ENCODE results near the gene RPL36.
"Not testable (repeated sequence)": the region's sequence is repeated elsewhere in the genome, so short reads cannot be mapped to it uniquely, and the experiment has no call there.

The RPL36 gene

DNA sequence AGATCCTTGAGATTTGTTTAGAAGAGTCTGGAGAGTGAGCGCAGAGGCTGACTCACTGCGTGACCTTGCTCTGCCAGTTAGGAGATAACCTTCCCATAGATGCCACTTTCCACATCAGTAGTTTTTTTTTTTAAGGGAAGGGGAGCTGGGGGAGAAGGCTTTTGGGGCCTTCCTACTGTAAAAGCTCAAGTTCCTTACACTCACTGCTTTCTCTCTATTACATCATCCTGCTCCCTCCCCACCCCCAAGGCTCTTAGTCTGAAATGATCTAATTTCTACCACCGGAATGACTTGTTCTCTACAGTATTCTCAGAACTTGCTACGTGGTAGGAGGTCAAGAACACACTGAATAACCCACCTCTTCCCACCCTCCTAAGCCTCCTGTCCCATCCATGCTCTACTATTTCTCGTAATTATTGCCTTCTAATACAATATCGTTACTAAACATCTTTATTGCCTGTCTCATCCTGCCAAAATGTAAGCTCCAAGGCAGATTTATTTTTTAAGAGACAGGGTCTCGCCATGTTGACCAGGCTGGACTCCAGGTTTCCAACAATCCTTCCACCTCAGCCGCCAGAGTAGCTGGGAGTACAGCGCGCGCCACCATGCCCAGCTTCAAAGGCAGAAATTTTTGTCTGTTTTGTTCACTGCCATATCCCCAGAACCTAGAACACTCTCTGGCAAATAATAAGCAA is 28.6 kb downstream of the RPL36 start:
- Histone ChIP-seq H3K27me3 (replicated peaks) (no peaks in the 10 kb centered on the region), H3K4me3 (ENCODE audit: low read depth, low read length) (peak overlapping the region; percentile 92), H3K27ac (peak overlapping the region; percentile 90), H3K36me3 (replicated peaks) (peaks cover 4% of the 10 kb centered on the region)
- peak; percentile 85 for DNase-seq
- in situ Hi-C loops (cut with HindIII; ENCODE audit: low pct_ligation_motif_present, low sequenced_read_pairs), result no loop called here
- TF ChIP-seq, protein P1, sequence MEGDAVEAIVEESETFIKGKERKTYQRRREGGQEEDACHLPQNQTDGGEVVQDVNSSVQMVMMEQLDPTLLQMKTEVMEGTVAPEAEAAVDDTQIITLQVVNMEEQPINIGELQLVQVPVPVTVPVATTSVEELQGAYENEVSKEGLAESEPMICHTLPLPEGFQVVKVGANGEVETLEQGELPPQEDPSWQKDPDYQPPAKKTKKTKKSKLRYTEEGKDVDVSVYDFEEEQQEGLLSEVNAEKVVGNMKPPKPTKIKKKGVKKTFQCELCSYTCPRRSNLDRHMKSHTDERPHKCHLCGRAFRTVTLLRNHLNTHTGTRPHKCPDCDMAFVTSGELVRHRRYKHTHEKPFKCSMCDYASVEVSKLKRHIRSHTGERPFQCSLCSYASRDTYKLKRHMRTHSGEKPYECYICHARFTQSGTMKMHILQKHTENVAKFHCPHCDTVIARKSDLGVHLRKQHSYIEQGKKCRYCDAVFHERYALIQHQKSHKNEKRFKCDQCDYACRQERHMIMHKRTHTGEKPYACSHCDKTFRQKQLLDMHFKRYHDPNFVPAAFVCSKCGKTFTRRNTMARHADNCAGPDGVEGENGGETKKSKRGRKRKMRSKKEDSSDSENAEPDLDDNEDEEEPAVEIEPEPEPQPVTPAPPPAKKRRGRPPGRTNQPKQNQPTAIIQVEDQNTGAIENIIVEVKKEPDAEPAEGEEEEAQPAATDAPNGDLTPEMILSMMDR (IDR thresholded peaks at IDR 0.05; ENCODE audit: low read depth, low read length, missing control alignments), result no peak

DNA sequence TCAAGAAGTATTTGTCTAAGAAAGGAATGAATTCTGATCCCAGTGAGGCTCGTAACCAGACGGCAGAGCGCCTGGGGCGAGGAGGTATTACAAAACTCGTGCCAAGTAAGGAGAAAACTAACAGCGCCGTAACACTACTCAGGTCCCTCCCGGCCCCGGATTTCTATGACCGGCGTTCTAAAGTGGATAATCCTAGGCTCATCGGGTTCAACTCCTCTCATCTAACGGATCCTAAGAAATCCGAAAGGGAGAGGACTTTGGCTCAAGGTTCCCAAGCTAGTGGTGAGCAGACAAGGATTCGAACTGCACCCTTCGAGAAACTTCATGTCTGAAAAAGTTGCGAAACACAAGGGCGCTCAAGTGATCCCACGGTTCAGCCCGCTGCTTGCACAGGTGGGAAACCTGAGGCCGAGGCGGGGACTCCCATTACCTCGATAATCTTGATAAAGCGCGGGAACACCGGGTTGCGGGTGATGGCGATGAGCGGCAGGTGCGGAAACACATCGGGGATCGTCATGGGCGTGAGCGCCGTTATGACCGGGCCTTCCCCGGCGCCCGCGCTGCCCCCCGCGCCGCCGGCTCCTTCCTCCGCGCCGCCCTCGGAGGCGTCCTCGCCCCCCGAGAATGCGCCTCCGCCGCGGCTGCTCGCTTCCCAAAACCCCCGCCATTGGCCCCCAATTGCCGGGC is 29.3 kb downstream of the RPL36 start:
- TF ChIP-seq, protein P1 (IDR thresholded peaks at IDR 0.05; ENCODE audit: low read depth, low read length, missing control alignments), result no peak
- no peaks in the 10 kb centered on the region for H3K36me3 ChIP-seq (replicated peaks)
- in situ Hi-C loops (cut with HindIII; ENCODE audit: low pct_ligation_motif_present, low sequenced_read_pairs), result no loop called here

DNA sequence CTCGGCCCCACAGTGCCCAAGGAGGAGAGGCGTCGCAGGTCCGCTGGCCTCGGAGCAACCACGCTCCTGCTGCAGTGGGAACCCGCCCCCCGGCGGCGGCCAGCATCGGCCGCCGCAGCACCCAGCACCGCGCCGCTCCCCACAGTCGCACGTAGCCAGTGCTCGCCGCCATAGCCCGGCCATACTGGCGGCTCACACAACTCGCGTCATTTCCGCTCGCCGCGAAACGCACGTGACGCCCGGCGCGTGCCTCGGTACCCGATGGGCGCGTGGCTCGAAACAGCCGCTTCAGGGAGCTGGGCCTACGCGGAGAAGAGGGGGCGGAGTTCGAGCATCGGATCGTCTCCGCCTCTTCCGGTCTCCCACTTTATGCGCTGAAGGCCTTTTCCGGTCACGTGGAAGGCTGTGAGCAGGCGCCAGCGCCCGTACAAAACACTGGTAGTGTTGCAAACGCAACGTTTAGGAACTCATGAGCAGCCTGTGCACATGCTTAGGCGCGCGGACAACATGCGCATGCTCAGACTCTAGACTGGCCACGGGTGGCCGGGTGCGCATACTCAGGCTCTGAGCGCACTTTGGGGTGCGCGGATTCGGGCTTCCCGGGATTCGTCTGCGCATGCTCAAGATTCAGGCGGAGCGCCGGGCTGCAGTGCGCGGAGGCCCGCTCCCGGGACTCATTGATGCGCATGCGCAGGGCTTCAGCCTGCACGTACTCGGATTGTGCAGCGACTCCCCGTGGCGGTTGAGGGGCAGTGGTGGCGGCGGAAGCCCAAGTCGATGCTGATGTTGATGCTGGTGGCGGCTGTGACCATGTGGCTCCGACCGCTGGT is 30.1 kb downstream of the RPL36 start, which contains the start of the genes CATSPERD and LONP1:
CATSPERD (plus strand) TSS at position 677 of the 830 bp plus-strand sequence; CDS start at position 778, 101 bp downstream.
LONP1 (minus strand) TSS at position 186 of the 830 bp plus-strand sequence; CDS start at position 172, 14 bp downstream.
- no peaks in the 10 kb centered on the region for H3K36me3 ChIP-seq (replicated peaks)
- H3K27me3 ChIP-seq (replicated peaks), result no peaks in the 10 kb centered on the region
- H3K4me3 ChIP-seq (ENCODE audit: low read depth, low read length), result peak within 1 kb of the TSS; percentile 92
- H3K27ac ChIP-seq, result peak within 1 kb of the TSS; percentile 90
- TF ChIP-seq, protein P1 (IDR thresholded peaks at IDR 0.05; ENCODE audit: low read depth, low read length, missing control alignments), result peak; percentile 94
- DNase-seq, result peak; percentile 97
- in situ Hi-C loops (cut with HindIII; ENCODE audit: low pct_ligation_motif_present, low sequenced_read_pairs), result no loop called here

More for the DNA sequence above, 29.3 kb downstream of the RPL36 start:
- peak overlapping the region; percentile 92 for H3K4me3 ChIP-seq (ENCODE audit: low read depth, low read length)
- H3K27ac ChIP-seq, result peak overlapping the region; percentile 90
- no peaks in the 10 kb centered on the region for H3K27me3 ChIP-seq (replicated peaks)
- DNase-seq, result no peak

DNA sequence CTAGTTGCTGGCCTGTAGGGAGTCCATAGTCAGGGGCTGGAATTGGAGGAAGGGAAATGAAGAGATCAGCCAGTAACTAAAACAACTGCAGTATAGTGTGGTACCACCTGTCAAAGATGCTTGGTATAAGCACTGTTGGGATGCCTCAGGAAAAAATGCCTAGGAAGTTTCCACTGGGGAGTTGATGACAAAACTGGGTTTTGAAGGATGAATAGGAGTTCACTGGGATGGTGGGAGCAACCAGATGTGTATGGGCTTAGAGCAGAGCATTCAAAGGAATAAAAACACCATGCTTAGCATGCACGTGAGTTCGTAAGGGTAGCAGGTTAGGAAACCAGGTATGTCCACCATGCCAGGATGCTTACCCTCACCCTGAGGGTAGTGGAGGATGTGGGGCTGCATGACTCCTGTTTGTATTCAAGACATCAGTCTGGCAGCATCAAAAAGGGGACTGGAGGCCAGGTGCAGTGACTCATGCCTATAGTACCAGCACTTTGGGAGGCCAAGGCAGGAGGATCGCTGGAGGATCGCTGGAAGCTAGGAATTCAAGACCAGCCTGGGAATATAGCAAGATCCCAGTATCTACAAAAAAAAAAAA is 37.5 kb downstream of the RPL36 start:
- in situ Hi-C loops (cut with HindIII; ENCODE audit: low pct_ligation_motif_present, low sequenced_read_pairs), result no loop called here
- no peak for DNase-seq
- no peak overlapping the region for H3K4me3 ChIP-seq (ENCODE audit: low read depth, low read length)
- no peak overlapping the region for H3K27ac ChIP-seq
- TF ChIP-seq, protein P1 (IDR thresholded peaks at IDR 0.05; ENCODE audit: low read depth, low read length, missing control alignments), result no peak
- no peaks in the 10 kb centered on the region for H3K36me3 ChIP-seq (replicated peaks)
- no peaks in the 10 kb centered on the region for H3K27me3 ChIP-seq (replicated peaks)

DNA sequence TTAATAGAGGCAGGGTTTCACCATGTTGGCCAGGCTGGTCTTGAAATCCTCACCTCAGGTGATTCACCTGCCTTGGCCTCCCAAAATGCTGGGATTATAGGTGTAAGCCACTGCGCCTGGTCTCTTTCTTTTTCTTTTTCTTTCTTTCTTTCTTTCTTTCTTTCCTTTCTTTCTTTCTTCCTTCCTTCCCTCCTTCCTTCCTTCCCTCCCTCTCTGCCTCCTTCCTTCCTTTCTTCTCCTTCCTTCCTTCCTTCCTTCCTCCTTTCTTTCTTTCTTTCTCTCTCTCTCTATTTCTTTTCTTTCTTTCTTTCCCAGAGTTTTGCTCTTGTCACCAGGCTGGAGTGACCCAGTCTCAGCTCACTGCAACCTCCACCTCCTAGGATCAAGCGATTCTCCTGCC is 43.1 kb downstream of the RPL36 start:
- H3K4me3 ChIP-seq (ENCODE audit: low read depth, low read length); DNase-seq; H3K27ac ChIP-seq; H3K36me3 ChIP-seq (replicated peaks); H3K27me3 ChIP-seq (replicated peaks); in situ Hi-C loops (cut with HindIII; ENCODE audit: low pct_ligation_motif_present, low sequenced_read_pairs): not testable (repeated sequence)
